Activated T-cell treated with anti-CD3 and anti-CD28 coated beads for 48 hours (primary cell): ENCODE data around the gene CBX2.
"Not testable (repeated sequence)": the region's sequence is repeated elsewhere in the genome, so short reads cannot be mapped to it uniquely, and the experiment has no call there.

Experiments
- DNase-seq: peaks from one replicate; pipeline ENCODE4 v3.0.0-alpha.2; 2020; ENCODE audit warnings: low read depth

Gene CBX2

DNA sequence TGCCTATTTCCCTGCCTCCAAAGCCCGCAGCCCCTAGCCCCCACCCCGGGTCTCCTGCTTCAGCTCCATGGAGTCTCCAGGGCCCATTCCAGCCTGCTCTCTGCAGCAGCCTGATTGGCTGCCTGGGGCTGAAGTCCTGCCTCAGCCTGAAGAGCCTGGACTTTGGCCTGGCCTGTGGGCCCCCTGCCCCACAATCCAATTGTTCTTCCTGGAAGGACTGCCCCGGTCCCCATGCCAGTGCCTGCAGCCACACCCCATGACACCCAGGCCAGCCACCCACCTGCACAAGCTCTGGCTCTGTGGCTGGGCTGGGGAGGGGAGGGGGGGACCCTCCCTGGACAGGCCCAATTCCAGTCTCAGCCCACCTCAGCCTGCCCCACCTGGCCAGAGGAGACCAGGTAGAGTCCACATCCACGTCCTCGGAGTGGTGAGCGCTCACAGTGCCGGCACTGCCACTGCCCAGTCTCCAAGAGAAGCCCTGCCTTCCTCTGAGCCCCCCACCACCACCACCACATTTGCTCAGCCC lies 34.9 kb upstream of the CBX2 start:
- DNase-seq, result no peak

DNA sequence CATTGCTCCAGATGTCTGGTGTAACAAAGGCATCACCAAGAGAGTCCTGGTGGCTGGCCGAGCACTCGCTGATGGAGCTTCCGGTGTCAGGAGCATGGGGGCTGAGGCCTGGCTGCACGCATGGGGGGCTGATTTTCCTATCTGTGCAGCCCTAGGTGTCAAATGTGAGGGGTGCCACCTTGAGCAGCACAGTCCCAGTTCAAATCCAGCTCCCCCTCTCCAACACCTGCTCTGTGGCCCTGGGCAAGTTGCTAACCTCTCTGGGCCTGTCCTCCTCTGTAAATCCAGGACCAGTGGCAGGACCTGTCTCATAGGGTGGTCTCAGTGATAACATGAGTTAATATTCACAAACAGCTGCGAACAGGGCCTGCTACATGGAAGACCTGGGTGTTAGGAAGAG lies 34.3 kb upstream of the CBX2 start:
- no peak for DNase-seq

DNA sequence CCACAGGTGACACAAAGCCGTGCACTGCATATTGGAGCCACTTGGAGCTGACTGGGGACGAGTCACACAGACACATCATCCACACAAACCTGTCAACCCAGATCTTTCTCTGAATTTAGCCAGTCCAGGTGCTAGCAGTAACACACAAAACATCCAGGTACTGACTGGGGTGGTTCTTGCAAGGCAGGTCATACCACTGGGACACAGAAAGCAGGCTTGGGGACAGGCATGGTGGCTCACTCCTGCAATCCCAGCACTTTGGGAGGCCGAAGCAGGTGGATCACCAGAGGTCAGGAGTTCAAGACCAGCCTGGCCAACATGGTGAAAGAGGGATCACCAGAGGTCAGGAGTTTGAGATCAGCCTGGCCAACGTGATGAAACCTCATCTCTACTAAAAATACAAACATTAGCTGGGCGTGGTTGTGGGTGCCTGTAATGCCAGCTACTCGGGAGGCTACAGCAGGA lies 32.3 kb upstream of the CBX2 start:
- DNase-seq, result no peak

DNA sequence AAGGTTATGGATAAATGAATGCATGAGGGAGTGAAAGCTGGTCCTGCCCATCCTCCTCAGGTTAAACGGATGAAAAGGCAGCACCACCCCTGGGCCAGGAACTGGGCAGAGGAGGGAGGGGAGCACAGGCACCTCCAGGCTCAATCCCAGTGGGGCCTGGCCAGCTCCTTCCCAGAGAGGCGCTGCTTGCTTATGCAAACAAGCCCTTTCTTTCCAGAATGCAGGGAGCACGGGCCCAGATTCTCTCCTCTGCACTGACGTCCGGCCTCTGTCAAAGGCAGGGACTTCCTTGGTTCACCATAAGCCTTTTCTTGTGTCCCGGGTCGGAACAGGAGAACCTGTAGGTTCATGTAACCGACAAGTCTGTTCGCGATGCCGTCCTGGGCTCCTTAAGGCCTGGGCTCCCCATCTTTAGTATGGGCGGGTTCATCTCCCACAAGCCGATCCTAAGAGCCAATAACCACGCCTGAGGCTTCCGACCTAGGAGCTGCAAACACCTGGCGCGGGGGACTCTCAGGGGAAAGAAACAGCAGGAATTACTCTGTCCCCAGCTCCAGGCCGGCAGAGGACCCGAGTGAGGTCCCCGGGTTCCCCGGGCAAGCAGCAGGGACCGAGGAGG lies 30.9 kb upstream of the CBX2 start:
- no peak for DNase-seq

DNA sequence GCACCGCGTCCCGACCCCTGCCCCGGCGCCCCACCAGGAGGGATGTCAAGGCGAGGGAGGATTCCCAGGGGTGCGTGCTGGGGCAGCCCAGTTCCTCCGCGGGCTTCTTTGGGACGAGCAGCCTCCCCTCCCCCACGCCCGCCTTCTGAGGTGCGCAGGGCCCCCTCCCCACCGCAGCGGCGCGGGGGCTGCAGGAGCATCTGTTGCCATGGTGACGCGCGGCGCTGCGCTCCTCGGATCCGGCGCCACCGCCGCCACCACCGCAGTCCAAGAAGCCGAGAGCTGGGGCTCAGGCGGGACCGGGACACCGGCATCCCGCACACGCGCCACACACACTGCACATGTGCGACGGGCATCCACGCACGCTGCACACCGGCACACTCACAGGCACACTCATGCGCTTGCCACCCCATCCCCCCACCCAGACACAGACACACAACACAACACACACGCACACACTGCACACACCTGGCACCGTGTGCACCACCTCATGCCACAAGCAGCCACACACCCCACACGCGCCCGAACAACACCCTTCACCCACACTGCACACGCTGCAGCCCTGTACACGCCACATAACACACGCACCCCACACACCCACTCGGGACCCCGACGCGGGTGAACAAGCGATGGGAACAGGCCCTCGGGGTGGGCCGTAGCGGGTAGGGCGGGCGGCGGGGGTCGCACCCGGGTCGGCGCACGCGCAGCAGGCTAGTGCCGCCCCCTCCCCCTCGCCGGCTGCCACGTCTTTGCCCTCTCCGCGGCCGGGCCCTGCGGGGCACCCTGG lies 30.2 kb upstream of the CBX2 start:
- no peak for DNase-seq

DNA sequence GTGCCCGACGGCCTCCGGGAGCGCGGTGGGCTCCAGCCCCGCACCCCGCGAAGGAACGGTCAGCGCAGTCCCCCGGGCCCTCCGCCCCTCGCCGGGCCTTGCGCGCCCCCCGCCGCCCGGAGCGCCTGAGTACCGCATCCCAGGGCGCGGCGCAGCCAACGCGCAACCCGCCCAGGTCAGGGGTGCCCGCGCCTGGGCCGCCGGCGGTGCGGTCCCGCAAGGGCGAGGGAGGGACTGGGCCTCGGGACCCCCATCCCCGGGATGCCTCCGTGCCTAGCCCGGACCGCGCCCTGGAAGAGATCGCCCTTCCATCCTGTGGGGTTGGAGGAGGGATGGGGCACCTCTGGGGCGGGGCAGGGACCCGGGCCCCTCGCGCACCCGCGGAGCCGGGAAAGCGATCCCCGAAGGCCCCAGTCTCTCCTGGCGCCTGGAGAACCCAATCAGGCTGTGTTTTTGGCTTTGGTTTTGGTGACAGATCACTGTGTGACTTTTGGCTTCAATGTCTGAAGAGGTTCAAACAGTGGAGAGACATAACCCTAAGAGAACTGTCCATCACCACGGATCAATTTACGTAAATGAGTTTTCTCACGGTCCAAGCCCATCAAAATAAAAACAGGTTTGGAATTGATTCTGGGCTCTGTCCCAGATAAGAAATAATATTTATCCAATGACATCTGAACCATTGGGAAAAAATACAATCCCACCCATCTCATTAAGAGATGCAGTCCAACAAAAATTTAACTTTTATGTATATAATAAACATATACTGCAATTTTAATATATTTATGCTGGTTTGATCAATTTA lies 29.5 kb upstream of the CBX2 start:
- DNase-seq, result no peak

DNA sequence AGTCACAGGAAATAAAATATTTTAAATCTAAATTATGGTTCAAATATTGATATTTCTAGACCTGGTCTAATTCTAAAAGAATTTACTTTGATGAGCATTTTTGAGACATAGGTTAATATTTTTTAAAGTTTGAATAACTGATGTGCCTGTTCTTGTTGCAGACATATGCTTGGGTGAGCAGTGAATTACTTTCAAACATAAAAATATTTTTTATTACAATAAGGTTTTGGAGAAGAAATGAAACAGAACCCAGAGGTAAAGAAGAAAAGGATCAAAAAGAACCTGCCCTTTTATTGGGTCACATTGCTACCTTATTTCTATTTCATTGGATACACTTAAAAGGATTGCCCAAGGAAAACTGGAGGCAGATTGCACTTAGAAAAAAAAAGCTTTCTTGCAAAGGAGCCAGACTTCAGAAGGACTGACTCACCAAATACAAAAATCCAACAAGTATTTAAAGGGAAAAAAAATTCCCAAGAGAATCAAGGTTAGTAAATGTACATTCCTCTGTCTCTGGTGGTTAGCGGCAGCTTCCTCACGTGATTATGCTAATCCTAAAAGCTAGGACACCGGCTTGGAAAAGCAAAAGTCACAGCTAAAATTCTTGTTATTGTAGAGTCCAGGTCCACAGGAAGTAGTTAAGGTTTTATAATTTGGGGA lies 28.7 kb upstream of the CBX2 start:
- no peak for DNase-seq

DNA sequence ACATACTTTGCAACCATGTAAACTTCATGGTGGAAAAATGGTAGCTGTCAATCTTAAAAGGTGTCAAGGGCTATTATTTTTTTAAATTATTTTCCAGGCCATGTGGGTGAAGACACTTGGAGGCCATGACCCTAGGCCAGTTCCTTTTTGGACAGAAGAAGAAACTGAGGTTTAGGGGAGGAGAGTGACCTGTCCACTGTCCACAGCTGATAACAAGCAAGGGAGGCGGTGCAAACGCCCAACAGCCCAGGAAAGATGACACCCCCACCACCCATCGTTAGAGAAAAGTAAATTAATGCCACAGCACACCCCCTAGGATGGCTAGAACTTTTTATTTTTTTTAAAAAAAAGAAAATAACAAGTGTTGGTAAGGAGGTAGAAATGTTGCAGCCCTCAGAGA lies 28.0 kb upstream of the CBX2 start:
- no peak for DNase-seq

DNA sequence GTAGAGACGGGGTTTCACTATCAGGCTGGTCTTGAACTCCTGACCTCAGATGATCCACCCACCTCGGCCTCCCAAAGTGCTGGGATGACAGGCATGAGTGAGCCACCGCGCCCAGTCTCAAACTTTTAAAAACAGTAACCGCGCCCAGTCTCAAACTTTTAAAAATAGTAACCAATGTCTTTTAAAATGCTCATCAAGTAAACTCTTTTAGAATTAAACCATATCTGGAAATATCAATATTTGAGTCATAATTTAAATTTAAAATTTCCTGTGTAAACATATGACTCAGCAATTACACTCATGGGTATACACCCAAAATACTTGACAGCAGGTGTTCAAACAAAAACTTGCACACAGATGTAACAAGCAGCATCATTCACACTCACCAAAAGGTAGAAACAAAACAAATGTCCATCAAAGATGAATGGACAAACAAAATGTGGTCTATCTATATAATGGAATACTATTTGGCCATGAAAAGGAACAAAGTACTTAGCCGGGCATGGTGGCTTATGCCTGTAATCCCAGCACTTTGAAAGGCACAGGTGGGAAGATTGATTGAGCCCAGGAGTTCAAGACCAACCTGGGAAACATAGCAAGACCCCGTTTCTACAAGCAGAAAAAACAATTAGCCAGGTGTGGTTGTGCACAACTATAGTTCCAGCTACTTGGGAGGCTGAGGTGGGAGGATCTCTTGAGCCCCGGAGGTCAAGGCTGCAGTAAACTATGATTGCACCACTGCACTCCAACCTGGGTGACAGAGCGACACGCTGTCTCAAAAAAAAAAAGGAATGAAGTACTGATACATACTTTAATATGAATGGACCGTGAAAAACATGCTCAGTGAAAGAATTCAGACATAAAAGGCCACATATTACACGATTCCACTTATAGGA lies 27.1 kb upstream of the CBX2 start:
- DNase-seq, result no peak

DNA sequence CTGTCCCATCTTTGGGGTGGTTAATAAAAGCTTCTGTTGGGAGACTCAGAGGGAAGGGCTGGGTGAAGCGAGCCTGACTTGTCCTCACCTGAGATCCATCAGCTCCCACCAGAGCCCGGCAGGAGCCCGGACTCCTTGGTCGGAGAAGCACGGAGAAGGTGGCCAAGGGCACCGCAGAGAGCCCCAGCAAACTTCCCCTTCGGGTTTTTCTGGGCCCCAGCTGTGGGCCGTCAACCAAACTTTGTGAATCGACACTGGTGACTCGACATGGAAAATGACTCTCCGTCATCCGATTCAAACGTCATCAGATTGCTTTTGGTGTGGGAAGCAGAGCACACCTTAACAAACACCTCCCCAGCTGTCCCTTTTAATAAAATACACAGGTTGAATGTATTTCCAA lies 25.8 kb upstream of the CBX2 start:
- DNase-seq, result no peak

DNA sequence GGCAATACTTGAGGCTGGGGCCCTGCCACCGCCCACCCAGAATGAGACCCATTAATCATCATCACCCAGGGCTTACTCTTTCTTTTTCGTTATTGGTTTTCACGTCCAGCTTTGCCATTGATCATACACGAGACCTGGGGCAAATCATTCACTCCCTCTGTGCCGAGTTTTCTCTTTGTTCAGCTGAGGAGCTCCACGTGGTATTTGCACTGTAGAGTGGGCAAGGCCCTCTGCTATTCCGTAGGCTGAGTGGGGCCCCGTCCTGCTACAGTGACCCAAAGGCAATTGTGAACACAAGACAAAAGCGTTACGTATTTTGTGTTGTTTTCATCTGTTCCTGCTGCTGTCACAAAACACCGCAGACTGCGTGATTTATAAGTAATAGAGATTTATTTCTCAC lies 23.6 kb upstream of the CBX2 start:
- DNase-seq, result no peak

DNA sequence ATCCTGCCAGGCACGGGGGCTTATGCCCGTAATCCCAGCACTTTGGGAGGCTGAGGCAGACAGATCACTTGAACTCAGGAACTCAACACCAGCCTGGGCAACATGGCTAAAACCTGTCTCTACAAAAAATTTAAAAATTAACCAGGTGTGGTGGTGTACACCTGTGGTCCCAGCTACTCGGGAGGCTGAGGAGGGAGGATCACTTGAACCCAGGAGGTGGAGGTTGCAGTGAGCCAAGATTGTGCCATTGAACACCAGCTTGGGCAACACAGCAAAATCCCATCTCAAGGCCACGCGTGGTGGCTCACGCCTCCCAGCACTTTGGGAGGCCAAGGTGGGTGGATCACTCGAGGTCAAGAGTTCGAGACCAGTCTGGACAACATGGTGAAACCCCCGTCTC lies 23.0 kb upstream of the CBX2 start:
- DNase-seq, result not testable (repeated sequence)

DNA sequence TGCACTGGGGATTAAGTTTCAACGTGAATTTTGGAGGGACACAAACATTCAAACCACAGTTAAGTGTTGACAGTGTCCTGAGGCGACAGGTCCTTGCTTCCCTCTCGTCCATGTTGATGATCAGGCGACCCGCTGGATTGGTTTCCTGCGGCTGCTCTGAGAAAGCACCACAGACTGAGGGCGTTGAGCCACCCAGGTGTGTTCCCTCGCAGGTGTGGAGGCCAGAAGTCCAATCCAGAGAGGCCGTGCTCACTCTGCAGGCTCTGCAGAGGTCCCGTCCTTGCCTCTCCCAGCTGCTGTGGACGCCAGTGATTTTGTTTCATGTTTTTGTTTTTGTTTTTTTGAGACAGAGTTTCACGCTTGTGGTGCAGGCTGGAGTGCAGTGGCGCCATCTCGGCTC lies 22.4 kb upstream of the CBX2 start:
- DNase-seq, result no peak

DNA sequence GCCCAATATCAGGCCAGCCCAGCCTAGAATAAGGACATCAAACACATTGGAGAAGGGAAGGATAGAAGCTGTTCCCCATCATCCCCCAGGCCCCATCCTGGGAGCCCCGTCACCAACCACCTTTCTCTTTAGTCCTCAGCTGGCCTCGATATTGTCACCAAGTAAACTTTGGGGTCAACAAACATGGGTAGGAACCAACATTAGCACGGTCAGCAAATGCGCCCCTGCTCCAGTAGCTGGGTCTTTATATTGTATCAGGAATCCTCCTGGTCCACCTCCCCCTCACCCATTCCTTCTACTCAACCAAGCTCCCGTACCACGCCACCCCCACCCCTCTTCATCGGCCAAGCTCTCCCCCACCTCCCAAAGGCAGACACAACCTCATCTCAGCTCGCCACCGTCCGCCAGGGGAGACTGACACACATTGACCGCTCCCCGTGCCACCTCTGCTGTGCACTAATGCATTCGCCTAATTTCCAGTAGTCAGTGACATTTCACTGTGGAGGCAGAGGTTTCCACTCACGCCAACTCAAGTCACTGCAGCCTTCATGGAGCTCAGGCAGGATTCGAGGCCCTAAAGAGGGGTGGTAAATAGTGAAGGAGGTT lies 20.7 kb upstream of the CBX2 start:
- DNase-seq, result no peak

DNA sequence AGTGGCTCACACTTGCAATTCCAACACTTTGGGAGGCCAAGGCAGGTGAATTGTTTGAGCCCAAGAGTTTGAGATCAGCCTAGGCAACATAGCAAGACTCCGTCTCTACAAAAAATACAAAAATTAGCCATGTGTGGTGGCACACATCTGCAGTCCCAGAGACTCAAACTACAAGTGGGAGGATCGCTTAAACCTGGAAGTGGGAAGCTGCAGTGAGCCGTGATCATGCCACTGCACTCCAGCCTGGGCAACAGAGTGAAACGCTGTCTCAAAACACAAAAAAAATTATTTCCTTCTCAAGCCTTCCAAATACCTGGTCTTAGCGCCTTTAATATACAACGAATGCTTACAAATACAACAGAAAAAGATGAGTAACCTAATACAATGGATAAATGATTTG lies 19.7 kb upstream of the CBX2 start:
- no peak for DNase-seq

DNA sequence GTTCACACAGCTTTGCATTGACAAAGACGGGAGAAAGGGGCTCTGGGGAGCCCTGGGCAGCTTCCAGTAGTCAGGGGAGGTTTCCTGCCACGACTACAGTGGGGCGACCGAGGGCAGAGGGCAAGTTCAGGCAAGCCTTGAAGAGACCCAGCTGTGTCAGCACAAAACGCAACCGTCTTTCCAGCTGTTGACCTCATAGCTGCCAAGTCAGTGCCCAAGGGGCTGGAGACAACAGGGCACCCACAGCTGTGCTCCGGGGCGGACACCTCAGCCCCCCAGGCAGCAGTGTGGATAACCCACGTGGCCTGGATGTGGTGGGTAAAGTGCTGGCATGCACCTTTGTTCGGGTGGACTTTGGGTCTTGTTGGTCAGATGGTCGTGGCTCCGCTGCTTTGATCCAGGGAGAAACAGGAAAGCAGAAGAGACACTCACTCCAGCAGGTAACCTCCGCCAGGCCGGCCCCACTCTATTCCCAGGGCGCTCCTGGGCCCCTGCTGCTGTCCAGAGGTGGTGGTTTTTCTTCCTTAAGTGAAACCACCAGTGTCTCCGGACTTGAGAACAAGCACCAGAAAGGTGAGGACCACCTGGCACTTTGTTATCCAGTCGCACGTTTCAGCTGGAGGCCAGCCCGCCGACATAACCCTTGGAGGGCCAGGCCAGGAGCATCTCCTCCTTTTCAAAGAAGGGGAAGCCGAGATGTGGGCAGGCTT lies 17.6 kb upstream of the CBX2 start:
- no peak for DNase-seq

DNA sequence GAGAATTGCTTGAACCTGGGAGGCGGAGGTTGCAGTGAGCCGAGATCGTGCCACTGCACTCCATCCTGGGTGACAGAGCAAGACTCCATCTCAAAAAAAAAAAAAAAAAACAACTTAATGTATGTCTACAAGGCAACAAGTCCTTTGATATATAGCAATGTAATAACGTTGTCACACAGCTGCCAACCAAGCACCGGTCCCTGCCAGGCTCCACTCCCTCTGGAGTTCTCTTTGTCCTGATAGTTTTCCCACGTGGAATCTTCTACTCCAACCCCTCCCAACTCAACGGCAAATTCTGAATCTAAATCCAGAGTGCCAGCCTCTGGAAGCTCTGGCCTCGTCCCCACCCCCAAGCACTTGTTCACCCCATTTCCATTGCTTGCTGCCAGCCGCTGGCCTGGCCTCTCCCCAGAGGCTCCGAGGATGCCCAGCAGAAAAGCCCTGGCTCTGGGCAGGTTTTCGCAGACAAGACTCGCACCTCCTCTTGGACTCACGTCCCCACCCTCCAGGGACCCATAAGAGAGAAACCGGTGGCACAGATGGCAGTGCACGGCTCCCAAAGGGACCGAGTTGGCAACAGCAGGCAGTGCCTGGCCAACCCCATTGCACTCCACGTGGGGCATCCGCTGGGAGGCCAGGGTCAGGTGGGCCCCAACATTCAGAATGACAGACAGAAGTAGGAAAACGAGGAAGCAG lies 15.9 kb upstream of the CBX2 start:
- no peak for DNase-seq

DNA sequence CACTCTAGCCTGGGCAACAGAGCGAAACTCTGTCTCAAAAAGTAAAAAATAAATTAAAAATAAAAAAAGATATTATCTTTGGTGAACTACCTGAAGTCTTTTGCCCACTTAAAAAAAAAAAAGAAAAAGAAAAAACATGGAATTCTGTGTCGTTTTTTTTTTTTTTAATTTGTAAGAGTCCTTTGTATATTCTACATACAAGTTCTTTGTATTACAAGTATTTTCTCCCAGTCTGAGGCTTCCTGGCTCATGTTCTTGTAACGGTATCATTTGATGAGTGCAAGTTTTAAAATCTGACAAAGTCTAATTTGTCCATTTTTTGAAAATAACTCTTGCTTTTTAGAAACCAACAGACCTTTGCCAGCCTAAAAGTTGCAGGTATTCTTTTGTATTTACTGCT lies 12.2 kb upstream of the CBX2 start:
- DNase-seq, result no peak
